NCI-H345 treated with DMSO at 0.1 percent for 48 hours (cell line): ENCODE results near the gene LMO1.

Source experiments
- DNase-seq: peaks from one replicate; lab custom pipeline; 2025; ENCODE audit not compliant: unreplicated experiment; lab: John Stamatoyannopoulos, UW

LMO1 gene

DNA sequence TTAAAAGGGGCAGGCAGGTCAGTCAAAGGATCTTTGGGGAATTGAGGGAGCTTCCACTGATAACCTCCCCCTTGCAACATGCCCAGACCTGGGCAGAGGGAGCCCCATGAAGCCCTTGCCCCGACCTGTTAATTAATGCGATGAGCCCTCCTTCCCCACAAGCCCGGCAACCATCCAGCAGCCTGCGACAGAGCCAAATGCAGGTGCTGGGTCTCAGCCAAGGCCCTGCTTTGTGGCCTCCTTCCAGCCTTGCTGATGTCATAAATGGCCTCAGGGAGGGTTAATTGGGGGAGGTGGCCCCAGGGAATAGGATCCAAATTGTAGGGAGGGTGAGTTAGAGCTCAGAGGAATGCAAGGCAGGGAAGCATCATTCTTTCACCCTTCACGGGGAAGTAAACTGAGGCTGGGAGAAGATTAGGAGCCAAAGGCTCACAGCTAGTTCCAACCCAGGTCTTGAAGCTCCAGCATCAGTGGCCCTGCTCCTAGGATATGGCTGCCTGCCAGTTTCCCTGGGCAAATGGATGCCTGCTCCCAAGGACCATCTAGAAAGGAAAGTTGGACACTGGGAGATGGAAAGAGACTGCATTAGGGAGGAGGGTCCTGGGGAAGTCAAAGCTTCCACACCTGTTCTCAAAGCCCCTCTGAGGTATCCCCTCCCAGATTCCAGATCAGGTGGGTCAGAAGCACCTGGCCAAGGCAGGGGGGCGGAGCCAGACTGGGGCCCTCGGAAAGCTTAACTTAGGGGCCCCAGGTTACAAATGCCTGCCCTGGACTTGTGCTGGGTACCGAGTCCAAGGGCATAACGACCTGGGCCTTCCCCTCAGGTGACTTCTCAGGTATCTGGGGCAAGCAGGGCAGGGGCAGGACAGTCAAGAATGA, 34.1 kb downstream of the LMO1 start:
- peak; percentile 24 for DNase-seq

DNA sequence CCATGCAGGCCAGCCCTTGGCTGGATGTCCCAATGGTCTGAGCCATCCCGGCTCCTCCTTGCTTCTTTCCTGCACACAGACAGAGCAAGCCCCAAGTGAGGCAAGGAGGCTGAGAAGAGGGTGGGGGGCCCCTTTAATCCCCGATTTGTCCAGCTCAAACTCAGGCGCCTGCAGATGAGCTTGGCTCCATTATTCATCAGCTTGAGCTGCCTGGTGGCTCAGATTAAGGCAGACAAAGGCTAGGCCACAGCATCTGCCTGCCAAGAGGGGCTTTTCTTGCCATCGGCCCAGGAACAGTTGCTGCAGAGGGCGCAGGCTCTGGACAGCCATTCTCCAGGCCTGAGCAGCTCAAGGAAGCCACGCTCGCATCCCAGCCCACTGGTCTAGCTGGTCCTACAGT, 35.4 kb downstream of the LMO1 start:
- no peak for DNase-seq

DNA sequence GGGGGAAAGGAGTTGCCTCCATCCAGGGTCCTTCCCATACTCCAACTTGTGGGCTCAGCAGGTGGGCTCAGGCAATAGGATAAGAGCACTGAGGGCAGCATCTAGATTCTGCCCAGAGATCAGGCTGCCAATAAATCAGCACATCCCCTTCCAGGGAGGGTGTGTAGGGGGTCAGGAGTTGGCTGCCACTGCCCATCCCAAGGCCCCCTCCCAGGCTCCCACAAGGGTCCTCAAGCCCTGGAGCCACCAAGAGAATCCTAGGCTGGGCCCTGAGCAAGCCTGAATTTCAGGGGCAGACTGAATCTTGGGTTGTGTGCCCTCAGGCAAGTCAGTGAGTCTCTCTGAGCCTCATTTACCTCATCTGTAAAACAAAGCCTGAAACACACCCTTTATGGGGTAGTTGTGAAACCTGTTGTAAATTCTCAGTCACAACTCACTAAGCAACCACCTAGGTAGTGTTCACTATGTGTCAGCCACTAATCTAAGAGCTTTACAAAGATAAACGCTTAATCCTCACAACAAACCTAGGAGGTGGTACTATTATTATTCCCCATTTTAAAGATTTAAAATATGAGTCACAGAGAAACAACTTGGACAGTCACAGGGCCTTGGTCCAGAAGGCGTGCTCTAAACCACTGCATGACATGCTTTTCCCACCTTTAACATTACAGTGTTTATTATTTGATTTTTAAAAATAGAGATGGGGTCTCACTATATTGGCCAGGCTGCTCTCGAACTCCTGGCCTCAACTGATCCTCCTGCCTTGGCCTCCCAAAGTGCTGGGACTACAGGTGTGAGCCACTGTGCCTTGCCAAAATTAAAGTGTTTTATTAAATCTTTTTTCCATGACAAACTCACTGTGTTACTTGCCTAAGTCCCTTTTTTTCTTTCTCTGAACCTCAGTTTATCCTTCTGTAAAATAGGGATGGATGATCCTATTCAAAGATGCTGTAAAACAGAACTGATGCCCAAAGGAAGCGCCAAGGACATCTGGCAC, 36.2 kb downstream of the LMO1 start:
- DNase-seq, result no peak

DNA sequence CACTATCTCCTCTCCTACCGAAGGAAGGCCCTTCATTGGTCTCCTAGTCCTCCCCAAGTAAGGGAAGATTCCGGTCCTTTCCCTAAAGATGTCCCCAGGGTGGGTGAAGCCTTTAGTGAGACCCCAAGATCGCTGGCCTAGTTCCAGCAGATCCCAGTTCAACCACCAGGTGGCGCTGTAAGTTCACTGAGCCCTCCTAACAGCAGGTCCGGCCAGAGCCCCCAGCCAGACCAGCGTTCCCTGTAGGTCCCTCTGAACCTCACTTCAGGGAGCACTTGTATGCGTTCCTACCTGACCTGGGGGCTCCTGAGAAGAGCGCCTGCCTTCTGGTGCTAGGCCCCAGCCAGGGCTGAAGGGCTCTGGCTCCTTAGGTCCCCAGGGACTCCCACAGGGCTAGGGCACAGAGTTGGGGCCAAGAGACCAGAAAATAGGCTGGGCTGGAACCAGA, 38.1 kb downstream of the LMO1 start:
- DNase-seq, result peak; percentile 43

DNA sequence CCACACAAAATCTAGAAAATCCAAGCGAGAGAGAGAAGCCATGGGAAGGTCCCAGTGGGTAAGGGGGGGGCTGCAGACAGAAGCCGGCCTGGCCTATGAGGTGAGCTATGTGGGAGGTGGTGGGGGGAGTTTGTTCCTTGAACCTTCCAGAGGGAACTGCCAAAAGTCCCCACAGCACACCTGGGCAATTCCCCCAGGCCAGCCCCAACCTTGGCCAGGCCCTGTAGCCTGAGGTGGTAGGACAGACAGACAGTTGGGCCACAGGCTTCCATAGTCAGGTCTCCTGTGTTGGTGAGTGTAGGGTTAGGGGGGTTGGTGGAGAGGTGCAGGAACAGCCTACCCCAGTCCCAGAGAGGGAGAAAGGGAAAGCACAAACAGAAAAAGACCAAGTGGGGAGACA, 39.0 kb downstream of the LMO1 start:
- no peak for DNase-seq

DNA sequence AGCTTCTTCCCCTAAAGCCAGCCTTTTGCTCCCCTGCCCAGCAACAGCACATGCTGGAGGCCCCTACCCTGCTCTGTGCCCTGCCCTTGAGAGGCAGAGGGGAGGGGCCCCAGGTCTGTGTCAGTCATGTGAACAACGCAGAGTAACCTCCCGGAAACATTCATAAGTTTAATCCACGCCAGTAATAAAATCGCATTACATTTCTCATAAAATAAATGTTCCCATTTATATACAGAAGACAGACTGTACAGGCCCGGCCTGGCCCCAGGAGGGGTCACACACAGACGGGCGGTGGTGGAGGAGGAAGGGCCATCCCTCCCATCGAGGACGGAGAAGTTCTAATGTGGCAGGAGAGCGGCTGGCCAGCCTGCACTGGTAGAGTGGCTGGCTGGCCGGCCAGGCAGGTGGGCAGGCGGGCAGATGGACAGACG, 39.5 kb downstream of the LMO1 start:
- no peak for DNase-seq

DNA sequence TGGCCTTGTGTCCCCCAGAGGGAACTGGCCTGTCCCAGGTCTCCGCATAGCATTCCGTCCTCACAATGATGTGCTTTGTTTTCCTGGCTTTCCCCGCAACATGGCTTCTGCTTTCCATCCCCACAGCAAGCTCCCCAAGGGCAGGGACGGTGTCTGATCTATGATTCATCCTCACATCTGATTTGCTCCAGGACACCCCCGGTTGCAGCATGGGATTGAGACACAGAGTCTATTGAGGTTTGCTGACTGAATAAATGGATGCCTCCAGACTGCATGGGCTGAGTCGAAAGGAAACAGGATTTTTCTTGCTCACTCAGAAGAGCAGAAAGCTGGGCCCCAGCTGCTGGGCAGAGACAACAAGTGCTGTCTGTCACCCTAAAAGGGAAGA, 40.2 kb downstream of the LMO1 start:
- DNase-seq, result no peak

DNA sequence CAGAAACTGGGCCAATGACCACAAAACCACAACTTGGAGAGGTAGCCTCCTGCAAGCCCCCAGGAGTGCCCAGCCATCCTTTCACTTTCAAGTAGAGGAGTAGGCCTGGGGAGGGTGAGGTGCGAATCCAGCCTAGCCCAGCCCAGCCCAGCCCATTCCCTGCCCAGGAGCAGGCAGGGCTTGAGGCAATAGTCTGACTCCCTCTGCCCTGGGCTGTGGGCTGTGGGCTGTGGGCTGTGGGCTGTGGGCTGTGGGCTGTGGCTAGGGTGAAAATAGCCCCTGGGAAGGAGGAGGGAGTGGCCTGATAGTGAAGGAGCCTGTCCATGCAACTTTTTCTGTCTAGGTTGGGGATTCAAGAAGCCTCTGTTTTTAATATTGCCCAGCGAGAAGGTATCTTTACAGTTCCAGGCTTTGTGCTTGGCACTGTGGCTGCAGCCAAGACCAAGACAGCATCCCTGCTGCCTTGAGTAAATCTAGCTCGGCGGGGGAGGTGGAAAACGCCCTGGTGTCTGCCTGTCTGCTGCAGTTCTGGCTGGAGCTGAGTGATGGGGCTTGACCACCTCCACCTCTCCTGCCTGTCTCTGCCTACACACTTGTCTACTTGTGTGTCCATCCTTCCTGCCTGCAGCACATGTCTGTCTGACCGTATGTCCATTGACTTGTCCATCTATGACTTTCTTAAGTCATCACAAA, 40.7 kb downstream of the LMO1 start:
- DNase-seq, result no peak

DNA sequence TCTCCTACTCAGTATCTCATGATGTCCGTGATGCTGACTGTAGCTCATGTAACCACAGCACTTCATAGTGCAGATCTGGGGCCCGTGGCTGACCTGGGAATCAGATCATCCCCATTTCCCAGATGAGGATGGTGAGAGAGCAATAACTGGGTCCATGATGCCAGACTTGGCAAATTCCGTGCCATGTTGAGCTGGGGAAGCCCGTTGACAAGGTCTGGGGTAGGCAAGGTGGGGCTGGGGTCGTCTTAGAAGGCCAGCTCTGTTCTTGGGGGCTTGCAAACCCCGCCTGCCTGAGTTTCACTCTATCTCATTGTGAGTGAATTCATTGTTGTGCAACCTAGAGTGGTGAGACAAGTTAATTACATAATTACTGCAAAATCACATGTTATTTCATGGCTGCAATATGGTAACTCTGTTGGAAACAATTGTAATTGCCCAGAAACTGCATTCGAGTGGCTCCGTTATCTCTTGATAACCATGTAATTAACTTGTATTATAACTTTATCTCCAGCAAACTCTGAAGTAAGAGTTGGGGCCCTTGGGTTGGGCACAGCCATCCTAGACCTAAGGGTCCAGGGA, 41.7 kb downstream of the LMO1 start:
- DNase-seq, result no peak

DNA sequence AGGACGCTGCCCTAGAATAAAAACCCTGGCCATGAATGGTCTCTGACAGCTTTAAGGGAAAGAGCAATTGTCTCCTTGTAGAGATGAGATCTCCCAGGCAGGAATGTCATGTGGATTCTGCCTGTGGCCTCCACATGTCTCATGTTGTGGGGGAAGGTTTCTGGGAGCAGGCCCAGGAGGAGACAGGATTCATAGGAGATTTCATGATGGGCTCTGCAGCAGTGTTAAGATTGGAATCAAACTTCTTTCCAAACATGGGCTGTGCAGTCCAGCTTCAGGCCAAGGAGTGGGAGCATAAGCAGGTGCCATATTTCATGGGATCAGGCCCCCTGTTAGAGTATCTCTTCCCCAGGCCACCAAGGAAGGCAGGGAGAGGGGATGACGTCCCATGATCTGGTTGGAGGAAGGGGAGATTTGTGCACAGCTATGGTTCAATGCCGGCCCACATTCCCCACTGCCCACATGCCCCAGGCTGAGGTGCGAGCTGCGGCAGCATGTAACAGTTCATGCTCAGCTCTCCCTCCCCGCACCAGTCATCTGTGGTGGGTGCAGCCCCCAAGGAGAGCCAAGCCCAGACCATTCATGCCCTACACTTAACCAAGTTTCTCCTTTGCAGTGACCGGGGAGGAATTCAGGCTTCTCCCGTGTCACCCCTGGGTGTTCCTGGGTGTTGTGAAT, 42.5 kb downstream of the LMO1 start:
- no peak for DNase-seq

DNA sequence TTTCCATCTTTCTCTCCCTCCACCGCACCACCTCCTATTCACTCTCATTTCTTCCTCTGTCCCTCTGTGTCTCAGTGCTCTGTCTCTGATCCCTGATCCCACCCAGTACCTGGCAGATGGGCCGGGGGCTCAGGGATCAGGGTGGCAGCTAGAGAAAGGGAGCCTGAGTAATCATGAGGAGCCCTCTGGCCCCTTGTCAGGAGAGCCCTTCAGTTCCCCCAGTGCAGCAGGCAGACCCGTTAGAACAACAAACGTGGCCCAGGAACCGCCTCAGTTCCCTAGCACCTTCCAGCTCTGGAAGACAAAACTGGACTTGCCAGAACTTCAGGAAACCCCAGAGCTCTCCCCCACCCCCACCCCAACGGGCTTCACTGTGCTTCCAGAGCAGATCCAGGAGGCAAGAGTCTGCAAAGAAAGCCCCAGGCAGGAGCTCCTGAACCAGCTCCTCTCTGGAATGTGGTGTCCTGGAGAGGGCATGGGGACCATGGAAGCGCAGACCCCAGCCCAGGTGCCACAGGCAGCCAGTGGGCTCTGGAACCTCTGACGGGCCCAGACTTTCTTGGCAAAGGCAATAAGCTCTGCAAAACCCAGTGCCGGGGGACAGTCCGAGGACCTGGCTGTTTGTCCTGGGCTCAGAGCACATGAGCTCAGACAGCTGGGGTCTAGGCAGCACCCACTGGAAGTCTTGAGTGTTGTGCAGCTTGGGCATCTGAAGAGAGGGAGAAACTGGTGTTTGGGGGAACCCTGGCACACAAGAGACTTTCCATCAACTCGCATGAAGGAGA, 43.2 kb downstream of the LMO1 start:
- DNase-seq, result no peak

DNA sequence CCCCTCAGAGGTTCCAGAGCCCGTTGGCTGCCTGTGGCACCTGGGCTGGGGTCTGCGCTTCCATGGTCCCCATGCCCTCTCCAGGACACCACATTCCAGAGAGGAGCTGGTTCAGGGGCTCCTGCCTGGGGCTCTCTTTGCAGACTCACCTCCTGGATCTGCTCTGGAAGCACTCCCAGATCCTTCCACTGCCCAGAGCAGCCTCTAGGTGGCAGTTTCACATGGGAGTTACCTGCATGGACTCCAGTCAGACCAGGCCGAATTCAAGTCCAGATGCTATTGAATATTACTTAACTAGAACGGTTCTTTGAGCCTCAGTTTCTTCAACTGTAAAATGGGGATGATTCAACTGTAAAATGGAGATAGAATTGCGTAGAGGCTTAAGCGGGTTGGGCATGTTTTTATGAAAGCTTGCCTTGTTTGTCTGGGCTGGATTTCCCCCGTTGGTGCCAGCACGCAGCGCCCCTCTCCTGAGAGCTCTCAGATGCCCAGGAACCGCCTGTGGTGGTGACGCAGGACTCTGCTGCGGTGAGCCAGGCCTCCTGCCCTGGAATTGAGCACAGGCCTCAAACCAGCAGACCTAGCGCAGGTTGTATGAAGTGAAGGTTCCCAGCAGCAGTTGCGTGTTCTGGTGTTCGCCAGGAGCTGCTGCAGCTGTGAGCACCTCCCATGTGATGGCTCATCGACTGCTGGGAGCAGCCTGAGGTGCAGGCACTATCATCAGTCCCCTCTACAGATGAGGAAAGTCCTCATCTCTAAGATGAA, 44.2 kb downstream of the LMO1 start:
- peak; percentile 8 for DNase-seq

DNA sequence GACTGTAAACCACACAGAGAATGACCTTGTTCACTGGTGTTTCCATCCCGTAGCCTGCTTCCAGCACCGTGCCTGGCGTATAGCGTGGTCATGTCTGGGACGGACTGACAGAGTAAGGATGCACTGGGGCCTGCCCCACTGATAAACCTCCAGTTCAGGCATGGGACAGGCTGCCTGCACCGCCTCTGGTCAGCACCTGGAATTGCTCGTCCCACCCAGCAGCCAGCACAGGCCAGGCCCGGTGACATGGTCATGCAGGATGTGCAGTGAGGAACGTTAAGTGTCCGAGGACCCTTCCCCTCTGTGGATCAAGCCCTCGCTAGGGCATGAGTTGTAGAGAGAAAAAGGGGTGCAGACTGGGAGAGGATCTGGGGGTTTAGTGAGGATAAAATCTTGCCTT, 44.8 kb downstream of the LMO1 start:
- no peak for DNase-seq

DNA sequence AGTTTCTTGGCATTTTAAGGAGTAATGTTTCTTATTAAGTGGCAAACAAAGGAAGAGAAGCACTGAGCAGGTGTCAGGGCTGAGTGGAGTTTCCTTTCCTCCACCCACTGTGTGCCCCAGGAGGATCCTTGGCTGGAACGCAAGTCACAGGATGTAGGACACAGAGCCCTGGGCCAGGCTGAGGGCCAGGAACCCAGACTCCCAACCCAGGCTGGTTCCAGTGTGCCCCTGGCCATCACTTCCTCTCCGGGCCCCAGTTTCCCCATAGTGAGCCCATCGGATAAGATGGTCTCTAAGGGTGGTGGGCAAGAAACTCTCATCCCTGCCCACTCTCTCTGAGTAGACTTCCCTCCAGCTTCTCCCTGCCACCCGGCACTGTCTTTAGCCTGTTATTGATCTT, 45.3 kb downstream of the LMO1 start:
- no peak for DNase-seq

DNA sequence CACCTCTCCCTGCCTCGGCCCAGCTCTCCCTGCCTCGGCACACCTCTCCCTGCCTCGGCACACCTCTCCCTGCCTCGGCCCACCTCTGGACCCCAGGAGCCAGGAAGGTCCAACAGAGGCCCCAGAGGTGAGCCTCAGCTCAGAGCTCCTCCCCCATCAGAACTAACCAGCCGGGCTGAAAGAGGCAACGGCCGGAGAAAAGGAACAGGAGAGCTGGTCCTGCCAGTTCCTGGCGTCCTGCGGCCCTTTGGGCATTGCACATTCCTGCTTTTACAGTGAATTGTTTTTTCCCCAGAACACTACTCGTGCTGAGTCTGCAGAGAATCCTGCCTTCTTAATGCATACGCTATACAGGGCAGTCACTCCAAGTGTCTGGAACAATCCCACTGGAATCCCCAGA, 45.8 kb downstream of the LMO1 start:
- DNase-seq, result no peak

DNA sequence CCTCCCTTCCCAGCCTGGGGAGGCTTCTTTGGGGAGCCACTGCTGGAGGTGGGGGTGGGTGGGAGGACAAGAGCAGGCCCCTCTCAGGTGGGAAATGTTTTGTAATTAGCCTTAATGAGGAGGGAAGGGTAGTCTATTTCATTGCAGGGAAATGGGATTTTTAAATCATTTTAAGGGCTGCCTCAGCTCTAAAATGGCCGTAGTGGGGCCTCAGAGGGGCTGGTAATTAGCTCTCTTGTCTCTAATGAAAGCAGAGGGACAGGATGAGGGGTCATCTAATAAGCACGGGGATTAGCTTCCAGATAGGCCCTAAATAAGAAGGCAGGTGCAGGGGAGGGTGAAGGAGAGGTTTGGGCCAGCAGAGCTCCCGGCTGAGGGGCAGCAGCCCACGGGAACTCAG, 46.5 kb downstream of the LMO1 start:
- DNase-seq, result no peak

DNA sequence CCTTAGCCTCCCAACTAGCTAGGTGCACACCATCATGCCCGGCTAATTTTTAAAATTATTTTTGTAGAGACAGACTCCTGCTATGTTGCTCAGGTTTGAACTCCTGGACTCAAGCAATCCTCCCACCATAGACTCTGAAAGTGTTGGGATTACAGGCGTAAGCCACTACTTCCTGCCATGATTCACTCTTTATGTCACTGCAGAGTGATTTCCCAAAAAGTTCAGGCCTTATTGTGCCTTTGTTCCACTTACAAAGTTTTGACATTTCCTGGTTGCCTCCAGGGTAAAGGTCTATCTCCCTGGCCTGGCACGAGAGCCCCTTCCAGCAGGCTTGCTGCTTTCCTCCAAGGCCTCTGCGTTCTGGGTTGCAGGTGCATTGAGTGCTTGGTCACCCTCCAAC, 50.3 kb downstream of the LMO1 start:
- no peak for DNase-seq

DNA sequence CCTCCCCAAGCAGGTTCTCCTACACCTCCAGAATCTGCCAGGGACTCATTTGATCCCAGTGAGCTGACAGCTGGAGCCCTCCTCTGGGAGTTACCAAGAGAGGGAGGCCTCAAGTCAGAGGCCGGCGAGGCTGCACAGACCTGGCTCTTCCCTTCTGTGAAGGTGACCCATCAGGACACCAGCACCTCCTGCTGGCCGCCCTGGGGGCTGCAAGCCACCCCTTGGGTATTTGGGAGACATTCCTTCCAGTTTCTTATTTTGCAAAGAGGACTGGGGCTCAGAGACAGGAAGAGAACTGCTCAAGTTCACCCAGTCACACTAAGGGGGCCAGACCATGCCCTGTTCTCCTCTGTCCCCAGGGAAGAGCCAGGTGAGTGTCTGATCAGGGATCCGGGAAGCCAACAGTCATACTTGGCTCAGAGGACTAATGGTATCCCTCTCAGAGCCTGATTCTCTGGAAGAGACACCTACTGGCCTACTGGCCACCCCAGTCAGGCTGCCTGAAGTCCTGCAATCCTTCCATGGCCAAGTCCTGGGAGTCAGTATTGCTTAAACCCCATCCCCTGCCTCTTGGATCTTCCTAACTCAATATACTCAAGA, 54.4 kb downstream of the LMO1 start:
- DNase-seq, result no peak
